HuH-7.5 (cell line): Measurements from ENCODE around the gene BICD2.

ENCODE experiments used
- DNase-seq: peaks from one replicate; pipeline ENCODE4 v3.0.0; 2011; ENCODE audit warnings: low spot score

BICD2 gene

GRCh38 chr9:92727716-92728700 is 36.6 kb downstream of the BICD2 start:
- no peak for DNase-seq

DNA sequence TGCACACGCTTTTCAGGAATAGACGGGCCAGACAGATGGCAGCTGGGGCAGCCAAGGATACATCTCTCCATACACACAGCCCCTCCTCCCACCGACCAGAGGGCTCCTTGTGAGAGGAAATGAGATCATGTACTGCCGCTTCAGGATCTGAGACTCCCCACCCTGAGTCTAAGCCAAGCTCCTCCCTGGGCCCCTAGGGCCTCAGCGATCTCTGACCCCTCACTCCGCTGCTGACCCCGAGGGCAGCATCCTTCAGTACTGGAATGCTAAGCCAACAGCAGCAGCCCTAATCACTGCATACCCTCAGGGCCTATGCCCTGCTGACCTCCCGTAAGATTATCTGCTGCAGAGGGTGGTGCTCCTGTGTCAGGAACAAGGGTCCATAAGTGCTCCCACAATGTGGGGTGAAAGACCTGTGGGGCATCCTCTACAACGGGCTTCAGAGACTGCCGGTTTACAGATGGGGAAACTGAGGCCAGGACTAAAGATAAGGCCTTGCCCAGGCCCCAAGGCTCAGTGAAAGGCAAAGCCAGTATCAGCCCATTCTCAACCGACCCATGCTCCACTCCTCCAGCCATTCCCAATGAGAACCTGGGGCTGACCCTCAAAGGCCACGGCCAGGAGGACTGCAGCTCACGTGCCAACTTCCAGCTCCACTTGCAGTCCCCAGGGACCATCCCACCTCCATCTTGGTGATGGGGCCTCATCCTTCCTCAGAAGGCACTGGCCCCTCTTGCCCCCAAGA is 37.5 kb downstream of the BICD2 start:
- DNase-seq, result peak; percentile 34

- DNase-seq, result no peak
Observed at GRCh38 chr9:92726348-92726747, 38.3 kb downstream of the BICD2 start.

DNA sequence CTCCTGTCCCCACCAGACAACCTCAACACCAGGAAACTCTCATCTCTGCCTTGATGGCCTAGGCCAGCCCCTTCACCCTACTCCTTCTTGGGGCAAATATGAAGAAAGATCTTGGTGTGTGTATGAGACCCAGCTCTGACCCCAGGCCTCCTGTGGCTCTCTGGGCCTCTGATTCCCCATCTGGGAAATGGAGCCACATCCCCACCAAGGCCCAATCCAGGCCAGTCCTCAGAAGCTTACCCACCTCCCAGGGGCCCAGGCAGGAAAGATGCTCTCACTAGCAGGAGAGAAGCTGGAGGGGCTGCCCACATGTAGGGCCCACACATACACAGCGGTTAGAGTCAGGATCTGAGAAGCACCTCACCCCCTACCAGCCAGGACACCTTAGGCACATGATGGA is 38.9 kb downstream of the BICD2 start:
- no peak for DNase-seq

- no peak for DNase-seq
Observed at GRCh38 chr9:92725266-92725545, 39.4 kb downstream of the BICD2 start.

- no peak for DNase-seq
Observed at GRCh38 chr9:92724528-92725265, 39.9 kb downstream of the BICD2 start.

- DNase-seq, result no peak
Observed at GRCh38 chr9:92723801-92724323, 40.8 kb downstream of the BICD2 start.

- no peak for DNase-seq
Observed at GRCh38 chr9:92723299-92723625, 41.4 kb downstream of the BICD2 start.

GRCh38 chr9:92722386-92723298 is 42.0 kb downstream of the BICD2 start:
- DNase-seq, result no peak

- DNase-seq, result no peak
Observed at GRCh38 chr9:92721548-92721947, 43.1 kb downstream of the BICD2 start.

GRCh38 chr9:92720807-92721535 is 43.7 kb downstream of the BICD2 start:
- DNase-seq, result no peak

DNA sequence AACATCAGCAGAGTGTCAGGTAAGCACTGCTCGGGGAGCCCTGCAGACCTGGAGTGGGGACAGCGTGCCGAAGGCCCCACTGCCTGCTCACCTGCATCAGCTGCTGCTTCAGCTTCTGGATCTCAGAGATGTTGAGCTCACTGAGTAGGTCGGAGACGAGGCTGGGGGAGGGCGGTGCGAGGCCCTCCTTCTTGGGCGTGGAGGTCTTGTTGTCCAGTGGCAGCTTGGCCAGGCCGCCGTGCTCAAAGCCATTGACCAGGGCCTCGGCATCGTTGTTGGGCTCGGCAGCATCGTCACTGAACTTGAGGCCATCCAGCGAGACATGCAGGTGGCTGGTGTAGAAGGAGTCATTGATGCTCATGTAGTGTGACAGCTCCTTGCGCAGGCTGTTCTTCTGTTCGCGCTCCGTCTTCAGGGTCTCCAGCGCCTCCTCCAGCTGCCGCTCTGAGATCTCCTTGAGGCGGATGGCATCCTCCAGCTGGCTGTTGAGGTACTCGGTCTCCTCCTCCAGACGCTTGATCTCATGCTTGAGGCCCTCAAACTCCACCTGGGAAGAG is 44.3 kb downstream of the BICD2 start:
- DNase-seq, result no peak

DNA sequence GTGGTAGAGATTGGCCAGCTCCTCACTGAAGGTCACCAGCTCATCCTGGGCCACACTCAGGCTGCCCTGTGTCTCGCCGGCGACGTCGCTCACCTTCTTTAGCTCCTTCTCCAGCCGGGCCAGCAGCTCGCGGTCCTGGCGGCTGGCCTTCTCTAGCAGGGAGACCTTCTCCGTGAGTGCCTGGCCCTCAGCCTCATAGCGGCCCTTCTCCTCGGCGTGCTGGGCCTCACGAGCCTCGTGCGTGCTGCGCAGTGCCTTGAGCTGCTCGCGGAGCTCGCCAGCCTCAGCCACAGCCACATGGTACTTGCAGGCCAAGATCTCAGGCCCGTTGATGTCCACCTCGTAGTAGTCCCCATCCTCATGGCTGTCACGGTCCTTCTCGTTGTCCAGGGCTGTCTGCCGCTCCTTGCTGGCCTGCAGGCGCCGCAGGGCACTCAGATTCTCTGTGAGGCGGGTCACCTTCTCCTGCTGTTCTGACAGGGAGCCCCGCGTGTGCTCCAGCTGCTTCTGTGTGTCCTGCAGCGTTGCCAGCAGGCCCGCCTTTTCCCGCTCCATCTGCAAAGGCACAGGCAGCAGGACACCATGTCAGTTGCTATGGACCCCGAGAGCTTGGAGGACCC is 45.5 kb downstream of the BICD2 start:
- no peak for DNase-seq

- no peak for DNase-seq
Observed at GRCh38 chr9:92718086-92719001, 46.3 kb downstream of the BICD2 start.

DNA sequence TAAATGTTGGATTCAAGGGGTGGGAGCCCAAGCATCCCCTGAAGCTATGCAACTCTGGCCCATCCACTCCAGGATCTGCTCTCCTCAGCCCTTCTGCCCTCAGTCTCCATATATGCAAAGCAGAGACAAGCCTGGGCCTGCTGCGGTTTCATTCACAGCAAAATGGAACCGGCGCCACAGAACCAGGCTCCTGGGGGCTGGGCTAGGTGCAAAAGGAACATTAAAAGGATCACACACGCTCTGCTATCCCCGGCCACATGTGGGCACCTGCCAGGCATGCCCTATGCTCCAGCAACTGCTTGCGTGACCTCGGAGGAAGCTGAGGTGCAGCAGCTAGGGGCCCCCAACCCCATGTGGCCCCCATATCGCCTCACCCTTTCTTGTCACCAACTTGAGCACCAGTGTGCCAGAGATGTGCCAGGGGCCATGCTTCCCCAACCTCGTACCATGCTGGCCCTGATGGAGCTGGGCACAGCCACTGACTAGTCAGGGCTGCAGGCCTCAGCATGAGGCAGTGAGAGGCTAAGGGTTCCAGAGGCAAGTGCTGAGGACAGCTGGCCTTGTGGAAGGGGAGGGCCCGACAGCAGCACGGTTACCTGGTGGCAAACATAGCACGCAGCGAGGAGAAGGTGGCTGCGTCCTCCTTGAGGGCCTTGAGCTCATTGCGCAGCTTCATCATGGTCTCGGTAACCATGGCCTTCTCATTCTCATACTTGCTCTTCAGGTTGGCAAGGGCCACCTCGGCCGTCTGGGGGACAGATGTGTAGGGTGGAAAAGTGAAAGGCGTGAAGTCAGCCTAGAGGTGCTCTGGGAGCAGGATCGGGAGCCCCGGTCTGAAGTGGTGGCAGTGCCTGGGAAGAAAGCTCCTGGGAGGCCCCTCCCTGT is 47.2 kb downstream of the BICD2 start:
- DNase-seq, result no peak

- DNase-seq, result peak; percentile 90
Observed at GRCh38 chr9:92716557-92716956, 48.1 kb downstream of the BICD2 start.

DNA sequence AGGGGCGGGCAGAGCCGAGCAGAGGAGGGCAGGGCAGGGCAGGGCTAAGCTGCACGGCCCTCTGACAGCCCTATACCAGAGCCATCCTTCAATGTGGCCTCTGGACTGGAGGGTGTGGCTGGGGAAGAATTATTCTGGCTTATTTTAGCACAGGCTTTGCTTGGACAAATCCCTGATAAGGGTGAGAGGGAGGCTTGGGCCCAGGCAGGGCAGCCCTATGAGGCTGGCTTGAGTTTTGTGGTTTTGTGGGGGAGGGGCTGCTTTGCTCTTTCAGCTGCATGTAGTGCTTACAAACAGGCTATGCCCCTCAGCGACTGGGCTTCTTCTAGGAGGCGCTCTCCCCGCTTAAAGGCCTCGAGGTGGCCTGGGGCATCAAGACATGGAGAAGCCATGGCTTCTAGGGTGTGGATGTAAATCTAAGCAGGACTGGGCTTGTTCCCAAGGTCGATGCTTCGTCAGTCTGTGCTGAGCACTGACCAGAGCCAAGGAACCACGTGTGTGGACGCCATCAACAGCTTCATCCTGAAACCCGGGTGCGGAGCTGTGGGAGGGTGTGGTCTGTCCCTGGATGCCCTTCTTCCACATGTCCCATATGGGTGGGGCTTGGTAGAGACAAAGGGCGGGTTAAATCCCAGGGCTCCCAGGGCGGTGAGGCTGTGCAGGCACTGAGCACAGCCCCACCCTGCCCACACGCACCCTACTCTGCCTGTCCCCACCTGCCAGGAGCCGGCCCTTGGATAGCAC is 49.0 kb downstream of the BICD2 start:
- DNase-seq, result no peak
